K562 (cell line): Measurements from ENCODE around the gene RUVBL1. TPM values are rescaled to one million over a fixed set of nuclear protein-coding genes. Genes with fewer than 3 reads are reported as not detected.
A peak's percentile ranks its signal among the peaks of the same experiment; 100 is the strongest.

Experiments
- ATAC-seq: fragments of 200-7000 bp; cut with Tn5 transposase; 3 replicates; pipeline ENCODE4 v1.9.1; 2020; ENCODE audit warnings: moderate library complexity
- BruUV-seq: library from RNA; stranded (reverse); fragments of 400-500 nt; replicated peaks from 2 replicates; lab custom pipeline; 2021; lab: Mats Ljungman, UMichigan
- CTCF ChIA-PET: fragments of 300-600 bp; formaldehyde crosslinking; extraction: SDS; loops from one replicate; lab custom pipeline; 2021; ENCODE audit warnings: low intra/inter-chr PET ratio; lab: Yijun Ruan, JAX
- POLR2A ChIA-PET: fragments of 300-600, 350-650 bp; sonication (Branson Sonifier 250); formaldehyde crosslinking; extraction: SDS; loops from one replicate; lab custom pipeline; 2021; ENCODE audit warnings: antibody characterized with exemption, inconsistent platforms; lab: Yijun Ruan, JAX
- DNase-seq, 4 experiments: peaks; one replicate each; pipeline versions ENCODE4 v3.0.0 to v3.0.0-alpha.2; 2011 to 2018; ENCODE audit warnings: low spot score in 3 of 4, mixed read lengths in 3 of 4; ENCODE audit errors: extremely low read depth in 1 of 4
- FAIRE-seq: peaks from 2 replicates; lab custom pipeline; 2011; peaks lifted over from hg19 to GRCh38; lab: Jason Lieb, UNC
- H2AFZ ChIP-seq: 2 replicates; pipeline ENCODE4 v1.6.0; 2011; ENCODE audit warnings: low read depth, low read length, control low read depth, inconsistent platforms
- H3K27ac ChIP-seq: fragments of 200-600 bp; 3 replicates; pipeline ENCODE4 v1.8.0; 2011; ENCODE audit warnings: low read depth, mild to moderate bottlenecking, control low read depth, inconsistent platforms, low read length, moderate library complexity, mixed read lengths; ENCODE audit errors: extremely low read depth
- H3K27me3 ChIP-seq, 2 experiments: fragments of 300-600 bp in 1 of 2; 2 replicates in 1 of 2; 3 replicates in 1 of 2; pipeline versions ENCODE4 v1.6.0 to v1.8.0; 2011; ENCODE audit warnings: inconsistent platforms in 2 of 2, low read length in 2 of 2, mild to moderate bottlenecking in 1 of 2, mixed read lengths in 1 of 2, moderate library complexity in 1 of 2; ENCODE audit not compliant: control insufficient read depth in 2 of 2, insufficient read depth in 2 of 2
- H3K36me3 ChIP-seq: fragments of 300-600 bp; 3 replicates; pipeline ENCODE4 v1.8.0; 2011; ENCODE audit warnings: mild to moderate bottlenecking, low read length, inconsistent platforms; ENCODE audit not compliant: control insufficient read depth, insufficient read depth
- H3K4me1 ChIP-seq, 2 experiments: fragments of 200-600 bp in 1 of 2; replicated peaks in 1 of 2; 2 replicates in 1 of 2; 3 replicates in 1 of 2; pipeline versions ENCODE4 v1.5.1 to v1.8.0; 2011; ENCODE audit warnings: inconsistent platforms in 2 of 2, low read length in 2 of 2, mild to moderate bottlenecking in 1 of 2, mixed read lengths in 1 of 2, moderate library complexity in 1 of 2; ENCODE audit not compliant: control insufficient read depth in 2 of 2, insufficient read depth in 2 of 2
- H3K4me2 ChIP-seq: 2 replicates; pipeline ENCODE4 v1.6.1; 2011; ENCODE audit warnings: low read length, control low read depth, inconsistent platforms, mixed read lengths; ENCODE audit not compliant: insufficient read depth
- H3K4me3 ChIP-seq: fragments of 200-600 bp; sonication (generic), shearing (Covaris generic); 2 replicates; pipeline ENCODE4 v1.5.1; 2016; ENCODE audit warnings: control low read depth, inconsistent platforms
- H3K79me2 ChIP-seq: fragments of 200-600 bp; 3 replicates; pipeline ENCODE4 v1.8.0; 2011; ENCODE audit warnings: low read length, inconsistent platforms; ENCODE audit not compliant: control insufficient read depth, insufficient read depth
- H3K9ac ChIP-seq, 2 experiments: 2 replicates each; pipeline versions ENCODE4 v1.6.0 to v1.6.1; 2011; ENCODE audit warnings: low read depth in 2 of 2, low read length in 2 of 2, control low read depth in 1 of 2, inconsistent platforms in 1 of 2, mild to moderate bottlenecking in 1 of 2, mixed read lengths in 1 of 2; ENCODE audit not compliant: insufficient read depth in 1 of 2
- H3K9me1 ChIP-seq: one replicate; pipeline ENCODE4 v1.6.0; 2011; ENCODE audit warnings: inconsistent platforms, mild to moderate bottlenecking, low read length, moderate library complexity; ENCODE audit not compliant: control insufficient read depth, insufficient read depth
- H3K9me3 ChIP-seq: replicated peaks from 2 replicates; pipeline ENCODE4 v1.5.1; 2011; ENCODE audit warnings: low read depth, low read length, inconsistent platforms; ENCODE audit not compliant: control insufficient read depth, insufficient read depth
- H4K20me1 ChIP-seq: replicated peaks from 2 replicates; pipeline ENCODE4 v1.6.1; 2011; ENCODE audit warnings: low read length, inconsistent platforms, mixed read lengths; ENCODE audit not compliant: control insufficient read depth, insufficient read depth
- HDAC1 ChIP-seq, 2 experiments: fragments of 450-650 bp; IDR thresholded peaks; 2 replicates each; pipeline ENCODE4 v1.6.1; 2016 to 2017; ENCODE audit warnings: inconsistent platforms in 1 of 2, mild to moderate bottlenecking in 1 of 2, moderate library complexity in 1 of 2
- NR2F6 ChIP-seq: fragments of 450-650 bp; formaldehyde crosslinking; IDR thresholded peaks from 2 replicates; pipeline ENCODE4 v1.4.0; 2020; ENCODE audit warnings: mild to moderate bottlenecking
- ZSCAN32 ChIP-seq: fragments of 450-650 bp; formaldehyde crosslinking; IDR thresholded peaks from 2 replicates; pipeline ENCODE4 v1.4.0; 2020; ENCODE audit warnings: mild to moderate bottlenecking, moderate library complexity
- WGBS: fragments of 100-300 bp; shearing (Covaris generic); methylation state at CpG from one replicate; pipeline ENCODE4 v1.1.6; 2016; ENCODE audit warnings: low coverage, mixed read lengths; ENCODE audit not compliant: insufficient coverage; ENCODE audit errors: missing lambda C conversion rate; 5-methylcytosine and 5-hydroxymethylcytosine counted together
- in situ Hi-C: fragments of 300-500 bp; cut with MboI; formaldehyde crosslinking; loops from 4 replicates; pipeline ENCODE4 v1.15.0; 2018; ENCODE audit warnings: inconsistent platforms, mixed read lengths
- intact Hi-C: fragments of 100-400 bp; cut with micrococcal nuclease; formaldehyde crosslinking; loops from 2 replicates; pipeline ENCODE4 v1.14.2; 2022
- polyA plus RNA-seq, 8 experiments: library from polyadenylated mRNA; depleted of rRNA in 4 of 8; stranded (reverse) in 5 of 8; unstranded in 3 of 8; fragments of >200 nt; fragmentation: Nextera tagmentation in 2 of 8; fragmentation: Illumina TruSeq in 1 of 8; extraction: Ambion mirVana in 2 of 8; extraction: Trizol in 1 of 8; gene quantifications; 2 replicates each; pipeline versions ENCODE4 v1.2.1 to v1.2.3, GENCODE V29; 2011 to 2014; ENCODE audit warnings: inconsistent platforms in 1 of 8, missing spikeins in 1 of 8
- total RNA-seq, 7 experiments: library from RNA; depleted of rRNA in 6 of 7; stranded (reverse); fragments of >200 nt in 6 of 7; fragmentation: Illumina TruSeq in 2 of 7; extraction: Trizol in 2 of 7; gene quantifications; 2 replicates each; pipeline versions ENCODE4 v1.2.1 to v1.2.3, GENCODE V29; 2011 to 2021; ENCODE audit warnings: low replicate concordance in 1 of 7
- TF ChIP-seq, protein P1 (sequence below): fragments of 200-800 bp; sonication (Bioruptor generic); IDR thresholded peaks from 2 replicates; pipeline ENCODE4 v1.6.1; 2017; ENCODE audit warnings: missing genetic modification characterization, missing compliant biosample characterization
- TF ChIP-seq, protein P2 (sequence below): sonication (generic); formaldehyde crosslinking; IDR thresholded peaks from 2 replicates; pipeline ENCODE4 v1.8.0; 2022; ENCODE audit warnings: missing genetic modification reagents, mild to moderate bottlenecking, moderate library complexity, borderline replicate concordance
- TF ChIP-seq, protein P3 (sequence below), 3 experiments: fragments of 200-800 bp in 1 of 3; fragments of 250-450 bp in 1 of 3; fragments of 450-650 bp in 1 of 3; sonication (Bioruptor Pico) in 1 of 3; sonication (Bioruptor generic) in 1 of 3; formaldehyde crosslinking in 1 of 3; IDR thresholded peaks; 2 replicates each; pipeline versions ENCODE4 v1.6.1 to v1.8.0; 2016 to 2022; ENCODE audit warnings: mild to moderate bottlenecking in 2 of 3, missing genetic modification characterization in 2 of 3, missing compliant biosample characterization in 1 of 3, moderate library complexity in 1 of 3
- TF ChIP-seq, protein P4 (sequence below): fragments of 250-450 bp; sonication (Bioruptor Pico); IDR thresholded peaks from 2 replicates; pipeline ENCODE4 v1.8.0; 2022; ENCODE audit warnings: inconsistent platforms, mild to moderate bottlenecking, moderate library complexity, borderline replicate concordance

Gene RUVBL1
- total and polyA plus RNA-seq, 9 of the 15 experiments (the other 6 are each of a cell fraction or from before 2014, with no cell fraction given): 20.7 to 147 (median 113) TPM

DNA sequence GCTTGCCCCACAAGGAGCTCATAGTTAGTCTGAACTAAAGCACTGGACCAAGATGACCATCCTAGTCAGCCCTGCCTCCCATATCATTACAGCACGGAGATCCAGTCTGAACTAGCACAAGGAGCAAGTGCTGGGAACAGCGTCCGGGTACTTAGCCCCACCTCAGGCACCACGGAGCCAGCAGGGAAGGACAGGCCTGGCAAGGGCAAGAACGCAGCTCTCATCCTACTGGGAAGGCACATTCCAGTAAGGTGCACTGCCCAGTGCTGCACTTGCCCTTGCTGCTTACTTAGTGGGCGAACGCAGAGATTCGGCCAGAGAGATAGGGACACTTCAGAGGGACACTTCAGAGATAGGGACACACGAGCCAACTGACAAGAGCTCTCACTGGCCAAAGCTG is 43.8 kb downstream of the RUVBL1 start:
- Histone ChIP-seq H3K4me2 (no peak overlapping the region), H4K20me1 (no peaks in the 10 kb centered on the region), H3K9ac (no peak overlapping the region), H3K36me3 (peaks cover 70% of the 10 kb centered on the region), H3K4me1 (peaks cover 40 to 60% of the 10 kb centered on the region in 2 experiments), H3K4me3 (no peak overlapping the region), H3K27ac (peak overlapping the region; percentile 64; the same call in 1 of the 3 replicates), H3K79me2 (peaks cover 30% of the 10 kb centered on the region; the same call in 2 of the 3 replicates), H2AFZ (no peak overlapping the region), H3K9me1 (peaks cover 3% of the 10 kb centered on the region), H3K27me3 (no peaks in the 10 kb centered on the region), H3K9me3 (no peaks in the 10 kb centered on the region)
- WGBS: 73% methylated on average over 8 of the region's 9 CpGs
- ATAC-seq: no peak
- TF ChIP-seq HDAC1 (IDR thresholded peaks at IDR 0.05) (no peak), NR2F6 (no peak), ZSCAN32 (CRISPR knock-in tag) (no peak)
- TF ChIP-seq, protein P1, sequence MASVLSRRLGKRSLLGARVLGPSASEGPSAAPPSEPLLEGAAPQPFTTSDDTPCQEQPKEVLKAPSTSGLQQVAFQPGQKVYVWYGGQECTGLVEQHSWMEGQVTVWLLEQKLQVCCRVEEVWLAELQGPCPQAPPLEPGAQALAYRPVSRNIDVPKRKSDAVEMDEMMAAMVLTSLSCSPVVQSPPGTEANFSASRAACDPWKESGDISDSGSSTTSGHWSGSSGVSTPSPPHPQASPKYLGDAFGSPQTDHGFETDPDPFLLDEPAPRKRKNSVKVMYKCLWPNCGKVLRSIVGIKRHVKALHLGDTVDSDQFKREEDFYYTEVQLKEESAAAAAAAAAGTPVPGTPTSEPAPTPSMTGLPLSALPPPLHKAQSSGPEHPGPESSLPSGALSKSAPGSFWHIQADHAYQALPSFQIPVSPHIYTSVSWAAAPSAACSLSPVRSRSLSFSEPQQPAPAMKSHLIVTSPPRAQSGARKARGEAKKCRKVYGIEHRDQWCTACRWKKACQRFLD (CRISPR knock-in tag): 0 out of 2 replicates have a peak, but pooled peaks have one; percentile 0
- TF ChIP-seq, protein P2, sequence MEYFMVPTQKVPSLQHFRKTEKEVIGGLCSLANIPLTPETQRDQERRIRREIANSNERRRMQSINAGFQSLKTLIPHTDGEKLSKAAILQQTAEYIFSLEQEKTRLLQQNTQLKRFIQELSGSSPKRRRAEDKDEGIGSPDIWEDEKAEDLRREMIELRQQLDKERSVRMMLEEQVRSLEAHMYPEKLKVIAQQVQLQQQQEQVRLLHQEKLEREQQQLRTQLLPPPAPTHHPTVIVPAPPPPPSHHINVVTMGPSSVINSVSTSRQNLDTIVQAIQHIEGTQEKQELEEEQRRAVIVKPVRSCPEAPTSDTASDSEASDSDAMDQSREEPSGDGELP (CRISPR knock-in tag): no peak
- TF ChIP-seq, protein P3, sequence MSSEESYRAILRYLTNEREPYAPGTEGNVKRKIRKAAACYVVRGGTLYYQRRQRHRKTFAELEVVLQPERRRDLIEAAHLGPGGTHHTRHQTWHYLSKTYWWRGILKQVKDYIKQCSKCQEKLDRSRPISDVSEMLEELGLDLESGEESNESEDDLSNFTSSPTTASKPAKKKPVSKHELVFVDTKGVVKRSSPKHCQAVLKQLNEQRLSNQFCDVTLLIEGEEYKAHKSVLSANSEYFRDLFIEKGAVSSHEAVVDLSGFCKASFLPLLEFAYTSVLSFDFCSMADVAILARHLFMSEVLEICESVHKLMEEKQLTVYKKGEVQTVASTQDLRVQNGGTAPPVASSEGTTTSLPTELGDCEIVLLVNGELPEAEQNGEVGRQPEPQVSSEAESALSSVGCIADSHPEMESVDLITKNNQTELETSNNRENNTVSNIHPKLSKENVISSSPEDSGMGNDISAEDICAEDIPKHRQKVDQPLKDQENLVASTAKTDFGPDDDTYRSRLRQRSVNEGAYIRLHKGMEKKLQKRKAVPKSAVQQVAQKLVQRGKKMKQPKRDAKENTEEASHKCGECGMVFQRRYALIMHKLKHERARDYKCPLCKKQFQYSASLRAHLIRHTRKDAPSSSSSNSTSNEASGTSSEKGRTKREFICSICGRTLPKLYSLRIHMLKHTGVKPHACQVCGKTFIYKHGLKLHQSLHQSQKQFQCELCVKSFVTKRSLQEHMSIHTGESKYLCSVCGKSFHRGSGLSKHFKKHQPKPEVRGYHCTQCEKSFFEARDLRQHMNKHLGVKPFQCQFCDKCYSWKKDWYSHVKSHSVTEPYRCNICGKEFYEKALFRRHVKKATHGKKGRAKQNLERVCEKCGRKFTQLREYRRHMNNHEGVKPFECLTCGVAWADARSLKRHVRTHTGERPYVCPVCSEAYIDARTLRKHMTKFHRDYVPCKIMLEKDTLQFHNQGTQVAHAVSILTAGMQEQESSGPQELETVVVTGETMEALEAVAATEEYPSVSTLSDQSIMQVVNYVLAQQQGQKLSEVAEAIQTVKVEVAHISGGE (CRISPR knock-in tag; IDR thresholded peaks at IDR 0.05): peak in 1 of 3 experiments; percentile 4; a peak in 1 of 6 replicates
- TF ChIP-seq, protein P4, sequence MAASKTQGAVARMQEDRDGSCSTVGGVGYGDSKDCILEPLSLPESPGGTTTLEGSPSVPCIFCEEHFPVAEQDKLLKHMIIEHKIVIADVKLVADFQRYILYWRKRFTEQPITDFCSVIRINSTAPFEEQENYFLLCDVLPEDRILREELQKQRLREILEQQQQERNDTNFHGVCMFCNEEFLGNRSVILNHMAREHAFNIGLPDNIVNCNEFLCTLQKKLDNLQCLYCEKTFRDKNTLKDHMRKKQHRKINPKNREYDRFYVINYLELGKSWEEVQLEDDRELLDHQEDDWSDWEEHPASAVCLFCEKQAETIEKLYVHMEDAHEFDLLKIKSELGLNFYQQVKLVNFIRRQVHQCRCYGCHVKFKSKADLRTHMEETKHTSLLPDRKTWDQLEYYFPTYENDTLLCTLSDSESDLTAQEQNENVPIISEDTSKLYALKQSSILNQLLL (CRISPR knock-in tag): no peak
- in situ Hi-C loops: no loop called here
- no peak for DNase-seq
- ChIA-PET CTCF (no interaction called here), POLR2A (interaction anchor here (1.0 kb wide), 2 partner anchors 11 to 27 kb away, joined by 5 read pairs; no protein-coding TSS in a partner anchor)
- no TSS peak for BruUV-seq
- FAIRE-seq: no peak
- intact Hi-C loops: loop anchor here (10.0 kb wide), 1 partner anchor 415 kb away; the partner anchor contains the start of gene GATA2
